SH-SY5Y (cell line): ENCODE measurements around the gene PCGF3.

Experiments
- GATA2 ChIP-seq: IDR thresholded peaks from 2 replicates; pipeline ENCODE4 v1.6.1; 2011; ENCODE audit warnings: mild to moderate bottlenecking, low read depth, low read length
- GATA3 ChIP-seq: IDR thresholded peaks from 2 replicates; pipeline ENCODE4 v1.6.1; 2011; ENCODE audit warnings: low read depth, mild to moderate bottlenecking, low read length, moderate library complexity

DNA sequence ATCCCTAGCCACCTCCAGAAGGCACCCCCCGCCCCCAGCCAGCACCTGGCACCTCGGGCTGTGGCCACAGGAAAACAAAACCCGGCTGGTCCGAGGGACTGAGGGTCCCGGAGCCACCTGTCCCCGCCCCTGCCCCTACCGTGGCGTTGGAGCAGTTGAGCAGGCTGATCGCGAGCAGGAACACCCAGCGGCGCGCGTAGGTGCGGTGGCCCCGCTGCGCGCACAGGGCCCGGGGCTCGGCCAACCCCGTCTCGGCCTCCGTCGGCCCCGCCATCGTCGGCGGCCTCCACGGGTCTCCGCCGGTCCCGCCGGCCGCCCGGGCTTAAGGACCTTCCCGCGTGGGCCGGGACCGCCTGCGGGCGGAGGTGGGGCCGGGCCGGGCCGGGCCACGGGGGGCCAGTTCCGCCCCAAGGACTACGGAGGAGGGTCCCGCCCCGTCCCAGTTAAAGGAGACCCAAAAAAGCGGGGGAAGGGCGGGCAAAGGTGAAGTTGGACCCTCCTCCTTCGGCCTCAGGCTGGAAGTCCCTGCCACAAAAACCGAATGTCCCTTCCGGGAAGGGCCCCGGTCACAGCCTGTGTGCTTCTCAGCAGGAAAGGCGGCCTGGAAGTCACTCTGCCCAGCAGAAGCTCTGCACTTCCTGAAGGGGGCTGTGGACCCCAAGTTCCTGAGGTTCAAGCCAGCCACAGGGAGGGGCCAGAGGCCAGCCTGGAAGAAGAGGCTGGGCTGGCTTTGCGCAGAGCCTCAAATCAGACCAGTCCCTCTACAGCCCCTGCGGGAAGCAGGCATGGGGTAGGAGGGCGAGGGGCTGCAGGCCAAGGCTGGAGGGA is 16.6 kb upstream of the PCGF3 start, which contains the start of gene SLC49A3:
- TF ChIP-seq GATA2 = no peak
- TF ChIP-seq GATA3 = no peak
